ENCODE results near the gene SPATA13.
"Not testable (repeated sequence)": the region's sequence is repeated elsewhere in the genome, so short reads cannot be mapped to it uniquely, and the experiment has no call there.

SPATA13 gene

GRCh38 chr13:24279327-24280110 is 119.0 kb downstream of the SPATA13 start:
- DNase-seq (ENCODE audit: low read depth): no peak

- no peak for DNase-seq (ENCODE audit: low read depth)
Observed at GRCh38 chr13:24280720-24281119, 120.2 kb downstream of the SPATA13 start.

DNA sequence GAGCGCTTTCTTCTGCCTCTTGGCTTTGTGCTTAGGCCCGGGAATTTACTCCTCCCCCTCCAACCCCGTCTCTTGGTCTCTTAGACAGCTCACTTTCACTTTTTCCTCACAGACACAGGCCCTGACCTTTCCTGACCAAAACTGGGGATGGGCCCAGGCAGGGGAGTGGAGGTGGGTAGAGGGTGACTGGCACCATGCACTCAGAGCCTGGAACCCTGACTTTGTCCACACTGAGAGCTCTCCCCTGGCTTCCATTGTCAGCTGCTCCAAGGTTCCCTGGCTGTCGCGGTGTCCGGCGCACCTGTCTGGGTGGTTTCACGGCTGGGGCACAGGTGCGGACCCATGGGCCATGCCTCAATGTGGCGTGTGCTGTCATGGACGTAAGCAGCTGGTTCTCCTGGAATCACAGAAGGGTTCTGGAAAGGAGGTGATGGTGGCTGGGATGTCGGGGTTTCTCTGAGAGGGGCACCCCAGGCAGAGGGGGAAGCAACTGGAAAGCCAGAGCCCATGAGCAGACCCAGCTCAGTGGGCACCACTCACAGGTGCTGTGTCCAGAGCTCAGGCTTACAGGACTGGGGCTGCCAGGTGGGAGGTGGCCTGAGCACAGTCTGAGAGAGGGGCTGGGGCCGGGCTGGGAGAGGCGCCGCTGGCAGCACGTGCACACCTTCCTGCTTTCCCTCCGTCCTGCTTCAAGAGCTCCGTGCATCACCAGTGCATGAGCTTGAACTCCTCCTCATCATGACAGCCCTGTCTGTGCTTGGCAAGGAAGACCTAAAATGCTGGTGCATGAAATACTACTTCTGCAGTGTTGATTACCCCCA is 120.9 kb downstream of the SPATA13 start:
- no peak for DNase-seq (ENCODE audit: low read depth)

GRCh38 chr13:24282256-24282655 is 121.7 kb downstream of the SPATA13 start:
- DNase-seq (ENCODE audit: low read depth): no peak

- no peak for DNase-seq (ENCODE audit: low read depth)
Observed at GRCh38 chr13:24284889-24285565, 124.5 kb downstream of the SPATA13 start.

DNA sequence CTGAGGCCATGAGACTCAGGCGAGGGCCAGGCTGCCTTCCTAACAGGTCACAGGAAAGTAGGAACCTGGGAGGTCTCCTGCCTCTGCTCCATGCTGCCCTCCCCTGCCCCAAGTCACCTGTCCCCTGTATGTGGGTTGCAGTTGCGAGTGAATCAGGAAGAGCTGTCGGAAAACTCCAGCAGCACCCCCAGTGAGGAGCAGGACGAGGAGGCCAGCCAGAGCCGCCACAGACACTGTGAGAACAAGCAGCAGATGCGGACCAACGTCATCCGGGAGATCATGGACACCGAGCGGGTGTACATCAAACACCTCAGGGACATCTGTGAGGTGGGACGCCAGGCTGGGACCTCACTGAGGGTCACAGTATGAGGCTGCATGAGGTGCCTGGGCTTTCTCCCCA is 126.1 kb downstream of the SPATA13 start:
- no peak for DNase-seq (ENCODE audit: low read depth)

- DNase-seq (ENCODE audit: low read depth): no peak
Observed at GRCh38 chr13:24287748-24288287, 127.3 kb downstream of the SPATA13 start.

GRCh38 chr13:24288870-24289269 is 128.3 kb downstream of the SPATA13 start:
- no peak for DNase-seq (ENCODE audit: low read depth)

DNA sequence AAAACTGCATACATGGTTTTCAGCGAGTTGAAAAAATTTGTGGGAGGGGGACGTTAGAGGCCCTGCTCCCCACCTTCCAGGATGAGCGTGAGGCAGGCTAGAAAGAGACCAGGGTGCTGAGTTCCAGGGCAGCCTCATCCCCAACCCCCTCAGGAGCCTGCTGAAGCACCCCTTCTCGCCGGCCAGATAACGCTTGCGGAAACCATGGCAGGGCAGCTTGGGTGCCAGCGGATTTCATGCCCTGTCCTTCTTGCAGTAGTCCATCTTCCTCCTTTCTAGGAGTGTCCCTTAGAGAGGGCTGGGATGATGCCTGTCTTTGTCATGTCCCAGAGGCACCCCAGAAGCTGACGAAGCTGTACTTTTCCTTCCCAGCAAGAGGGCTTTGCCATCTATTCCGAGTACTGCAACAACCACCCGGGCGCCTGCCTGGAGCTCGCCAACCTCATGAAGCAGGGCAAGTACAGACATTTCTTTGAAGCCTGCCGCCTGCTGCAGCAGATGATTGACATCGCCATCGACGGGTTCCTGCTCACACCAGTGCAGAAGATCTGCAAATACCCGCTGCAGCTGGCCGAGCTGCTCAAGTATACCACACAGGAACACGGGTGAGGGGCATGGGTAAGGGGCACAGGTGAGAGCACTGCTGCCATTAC is 129.9 kb downstream of the SPATA13 start:
- DNase-seq (ENCODE audit: low read depth): no peak

DNA sequence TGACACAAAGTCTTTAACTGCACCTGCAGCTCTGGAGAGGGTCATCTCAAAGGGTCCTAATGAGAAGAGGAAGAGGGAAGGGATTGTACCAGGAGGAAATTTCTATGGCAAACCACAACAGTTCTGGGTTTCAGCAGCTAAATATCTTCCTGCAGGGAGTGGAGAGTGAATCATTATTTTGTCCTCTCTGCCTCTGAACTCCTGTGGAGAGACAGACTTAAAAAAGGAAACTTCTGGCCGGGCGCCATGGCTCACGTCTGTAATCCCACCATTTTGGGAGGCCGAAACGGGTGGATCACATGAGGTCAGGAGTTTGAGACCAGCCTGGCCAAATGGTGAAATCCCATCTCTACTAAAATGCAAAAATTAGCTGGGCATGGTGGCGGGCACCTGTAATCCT is 132.0 kb downstream of the SPATA13 start:
- DNase-seq (ENCODE audit: low read depth): no peak

DNA sequence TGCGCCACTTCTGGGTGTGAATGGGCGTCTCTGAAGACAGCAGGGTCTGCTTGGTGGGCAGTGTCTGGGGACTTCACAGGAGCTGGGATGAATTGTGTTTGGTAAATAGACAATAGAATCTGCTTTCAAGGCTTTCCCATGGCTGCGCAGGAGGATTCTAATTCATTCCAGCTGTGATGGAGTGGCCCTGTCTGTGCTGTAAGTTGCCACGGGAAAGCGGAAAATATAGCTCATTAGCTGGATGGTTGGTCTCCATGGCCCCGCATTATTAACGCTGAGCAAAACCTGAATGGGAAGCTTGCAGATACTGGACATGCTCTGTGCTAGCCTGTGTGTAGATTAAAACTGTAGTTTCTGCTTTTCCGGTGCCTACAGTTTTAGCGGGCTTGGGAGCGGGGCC is 133.2 kb downstream of the SPATA13 start:
- no peak for DNase-seq (ENCODE audit: low read depth)

DNA sequence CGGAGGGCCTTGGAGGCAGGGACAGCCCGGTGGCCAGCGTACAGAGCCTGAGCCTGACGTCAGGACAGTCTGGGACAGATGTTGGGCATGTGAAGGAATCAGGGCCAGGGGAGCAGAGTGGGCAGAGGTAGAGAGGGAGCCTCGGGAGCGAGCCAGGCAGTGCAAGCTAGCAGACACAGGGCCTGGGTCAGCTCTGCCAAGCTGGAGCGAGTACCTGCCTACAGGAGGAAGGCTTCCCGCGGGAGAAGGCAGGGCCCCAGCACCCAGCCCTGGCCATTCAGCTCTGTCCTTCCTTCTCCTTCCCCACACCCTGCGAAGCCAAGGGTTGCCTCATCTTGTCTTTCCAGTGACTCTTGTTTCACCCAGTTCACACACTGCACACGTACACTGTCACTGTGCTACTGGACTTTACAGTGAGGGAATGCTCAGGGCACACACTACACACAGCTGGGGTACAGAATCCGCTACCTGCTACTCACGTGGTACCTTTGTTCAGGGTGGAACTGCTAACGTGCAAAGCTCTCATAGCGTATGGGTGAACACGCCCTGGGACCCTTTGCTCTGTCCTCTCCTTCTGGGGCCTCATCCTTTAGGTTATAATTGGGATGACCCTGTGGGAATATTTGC is 139.1 kb downstream of the SPATA13 start:
- no peak for DNase-seq (ENCODE audit: low read depth)

DNA sequence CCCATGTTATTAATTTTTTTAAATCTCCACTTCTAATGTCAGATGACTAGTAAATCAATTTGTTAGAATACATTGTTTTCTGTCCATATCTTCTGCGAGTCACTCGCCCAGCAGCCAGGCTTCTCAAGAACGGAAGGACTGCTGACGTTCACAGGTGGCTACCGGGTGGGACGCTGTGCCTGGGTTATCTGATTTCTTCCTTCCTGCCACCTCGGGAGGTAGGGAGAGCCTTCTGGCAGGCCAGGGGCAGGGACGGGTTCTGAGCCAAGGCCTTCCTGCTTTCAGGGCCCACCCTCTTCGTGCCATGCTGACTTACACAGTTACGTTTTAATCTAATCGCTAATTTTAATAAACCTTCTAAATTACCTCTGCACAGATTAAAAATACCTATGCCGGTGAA is 140.9 kb downstream of the SPATA13 start:
- no peak for DNase-seq (ENCODE audit: low read depth)

DNA sequence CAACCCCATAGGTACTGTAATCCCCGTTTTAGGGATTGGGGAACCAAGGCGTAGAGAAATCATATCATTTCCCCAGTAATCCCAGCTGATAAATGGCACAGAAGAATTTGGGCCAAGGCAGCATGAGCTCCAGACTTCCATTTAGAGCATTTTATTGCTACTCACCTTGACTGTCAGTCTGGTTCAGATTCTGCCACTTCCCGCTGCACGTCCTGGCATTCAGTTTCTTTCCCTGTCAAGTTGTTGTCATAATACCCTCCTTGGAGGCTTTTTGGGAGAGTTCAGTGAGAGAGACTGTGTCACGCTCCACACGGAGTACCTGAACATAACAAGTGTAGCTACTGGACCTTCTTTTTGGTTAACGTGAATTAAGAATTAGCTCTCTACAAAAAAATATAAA is 141.4 kb downstream of the SPATA13 start:
- no peak for DNase-seq (ENCODE audit: low read depth)

DNA sequence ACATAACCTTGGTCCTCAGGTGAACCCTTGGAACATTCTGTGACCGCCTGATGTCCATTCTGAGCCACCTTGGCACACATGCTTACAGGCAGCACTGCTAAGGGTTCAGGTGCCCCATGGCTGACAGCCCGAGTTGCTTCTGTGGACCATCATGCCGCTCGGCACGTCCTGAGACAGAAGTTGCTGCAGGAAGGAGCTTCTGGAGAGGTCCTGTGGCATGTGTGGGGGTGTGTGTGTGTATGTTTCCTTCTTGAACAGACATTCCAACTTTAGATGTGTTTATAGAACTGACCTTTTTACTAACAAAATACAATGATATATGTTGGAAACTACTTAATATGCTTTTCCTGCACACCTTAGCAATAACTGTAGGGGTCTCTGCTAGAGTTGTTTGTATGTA is 144.1 kb downstream of the SPATA13 start:
- no peak for DNase-seq (ENCODE audit: low read depth)

DNA sequence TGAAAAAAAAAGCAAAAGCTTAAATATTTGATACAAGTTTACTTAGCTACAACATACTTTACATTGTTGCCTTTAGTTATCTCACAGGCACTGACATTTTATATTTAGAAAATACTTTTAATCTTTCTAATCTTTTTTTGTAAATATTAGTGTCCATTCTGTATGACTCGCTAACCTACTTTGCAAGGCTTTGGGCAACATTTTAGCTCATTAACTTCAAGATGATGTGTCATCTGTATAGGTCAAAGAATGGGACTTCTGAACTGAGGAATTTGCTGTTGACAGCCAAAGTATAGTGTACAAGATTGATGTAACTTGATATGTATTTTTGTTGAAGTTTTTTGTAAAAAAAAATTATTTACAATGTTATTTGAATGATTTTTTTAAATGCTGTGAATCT is 146.1 kb downstream of the SPATA13 start:
- DNase-seq (ENCODE audit: low read depth): no peak

- no peak for DNase-seq (ENCODE audit: low read depth)
Observed at GRCh38 chr13:24307211-24308067, 146.9 kb downstream of the SPATA13 start.

GRCh38 chr13:24308068-24308445 is 147.5 kb downstream of the SPATA13 start:
- DNase-seq (ENCODE audit: low read depth): no peak

DNA sequence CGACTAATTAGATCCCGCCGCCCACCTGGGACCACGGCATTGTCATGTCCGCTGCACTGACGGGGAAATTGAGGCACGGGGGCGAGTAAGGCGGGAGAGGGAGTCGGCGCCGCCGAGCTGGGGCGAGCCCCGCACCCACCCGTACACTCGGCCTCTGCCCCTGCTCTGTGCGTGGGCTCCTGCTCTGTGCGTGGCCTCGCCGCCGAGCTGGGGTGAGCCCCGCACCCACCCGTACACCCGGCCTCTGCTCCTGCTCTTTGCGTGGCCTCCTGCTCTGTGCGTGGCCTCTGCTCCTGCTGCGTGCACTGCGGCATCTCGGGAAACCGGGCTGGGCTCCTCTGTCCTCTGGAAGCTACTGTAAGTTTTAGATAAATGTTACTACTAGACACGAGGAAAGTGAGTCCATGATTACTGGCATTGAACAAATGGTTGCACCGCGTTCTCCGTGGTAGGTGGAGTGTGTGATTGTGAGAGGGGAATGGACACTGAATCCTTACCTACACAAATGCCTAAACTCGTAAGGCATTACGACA is 148.0 kb downstream of the SPATA13 start:
- DNase-seq (ENCODE audit: low read depth): no peak

- DNase-seq (ENCODE audit: low read depth): not testable (repeated sequence)
Observed at GRCh38 chr13:24309300-24309699, 148.8 kb downstream of the SPATA13 start, which contains the start of gene C1QTNF9. Gene C1QTNF9 (plus strand): TSS chr13:24309580. CDS start chr13:24316004, 6,424 bp downstream.

Data from HS-27A (cell line).